Osteoblast (primary cell): Measurements from ENCODE around the gene PAPOLG. TPM values are rescaled to one million over a fixed set of nuclear protein-coding genes. Genes with fewer than 3 reads are reported as not detected.

Source experiments
- DNase-seq: peaks from one replicate; pipeline ENCODE4 v3.0.0; 2011; ENCODE audit warnings: low spot score, mixed read lengths; ENCODE audit not compliant: insufficient read length; ENCODE audit errors: missing footprints
- H2AFZ ChIP-seq: 2 replicates; pipeline ENCODE4 v1.6.0; 2011; ENCODE audit warnings: mild to moderate bottlenecking, low read length
- H3K27ac ChIP-seq: 2 replicates; pipeline ENCODE4 v1.5.1; 2011; ENCODE audit warnings: mild to moderate bottlenecking, low read depth, low read length, moderate library complexity
- H3K27me3 ChIP-seq: 2 replicates; pipeline ENCODE4 v1.6.0; 2012; ENCODE audit warnings: mild to moderate bottlenecking, control low read depth, inconsistent platforms, low read length, moderate library complexity; ENCODE audit not compliant: insufficient read depth
- H3K36me3 ChIP-seq: 2 replicates; pipeline ENCODE4 v1.5.1; 2011; ENCODE audit warnings: mild to moderate bottlenecking, low read length, control low read depth, moderate library complexity; ENCODE audit not compliant: insufficient read depth
- H3K4me1 ChIP-seq: 2 replicates; pipeline ENCODE4 v1.5.1; 2011; ENCODE audit warnings: mild to moderate bottlenecking, low read length, control low read depth, moderate library complexity; ENCODE audit not compliant: insufficient read depth
- H3K4me2 ChIP-seq: 2 replicates; pipeline ENCODE4 v1.6.0; 2011; ENCODE audit warnings: mild to moderate bottlenecking, low read length; ENCODE audit not compliant: insufficient read depth
- H3K4me3 ChIP-seq: fragments of 200-600 bp; sonication (generic); 3 replicates; pipeline ENCODE4 v1.5.1; 2012; ENCODE audit warnings: mild to moderate bottlenecking, low read length, inconsistent platforms; ENCODE audit not compliant: insufficient read depth
- H3K79me2 ChIP-seq: 2 replicates; pipeline ENCODE4 v1.6.0; 2012; ENCODE audit warnings: mild to moderate bottlenecking, low read length, control low read depth, inconsistent platforms; ENCODE audit not compliant: insufficient read depth
- H3K9me3 ChIP-seq: 2 replicates; pipeline ENCODE4 v1.5.1; 2011; ENCODE audit warnings: low read depth, low read length, control low read depth
- H4K20me1 ChIP-seq: 2 replicates; pipeline ENCODE4 v1.6.0; 2012; ENCODE audit warnings: mild to moderate bottlenecking, low read length, control low read depth; ENCODE audit not compliant: insufficient read depth
- total RNA-seq: library from RNA; depleted of rRNA; stranded (reverse); fragments of >200 nt; gene quantifications from 2 replicates; pipeline ENCODE4 v1.2.3, GENCODE V29; 2012
- TF ChIP-seq, protein P1 (sequence below): IDR thresholded peaks from 2 replicates; pipeline ENCODE4 v1.5.1; 2011; ENCODE audit warnings: mild to moderate bottlenecking, low read depth, low read length, moderate library complexity; ENCODE audit errors: extremely low read depth

Gene PAPOLG
- total RNA-seq, 1 donor: 19.9 TPM

DNA sequence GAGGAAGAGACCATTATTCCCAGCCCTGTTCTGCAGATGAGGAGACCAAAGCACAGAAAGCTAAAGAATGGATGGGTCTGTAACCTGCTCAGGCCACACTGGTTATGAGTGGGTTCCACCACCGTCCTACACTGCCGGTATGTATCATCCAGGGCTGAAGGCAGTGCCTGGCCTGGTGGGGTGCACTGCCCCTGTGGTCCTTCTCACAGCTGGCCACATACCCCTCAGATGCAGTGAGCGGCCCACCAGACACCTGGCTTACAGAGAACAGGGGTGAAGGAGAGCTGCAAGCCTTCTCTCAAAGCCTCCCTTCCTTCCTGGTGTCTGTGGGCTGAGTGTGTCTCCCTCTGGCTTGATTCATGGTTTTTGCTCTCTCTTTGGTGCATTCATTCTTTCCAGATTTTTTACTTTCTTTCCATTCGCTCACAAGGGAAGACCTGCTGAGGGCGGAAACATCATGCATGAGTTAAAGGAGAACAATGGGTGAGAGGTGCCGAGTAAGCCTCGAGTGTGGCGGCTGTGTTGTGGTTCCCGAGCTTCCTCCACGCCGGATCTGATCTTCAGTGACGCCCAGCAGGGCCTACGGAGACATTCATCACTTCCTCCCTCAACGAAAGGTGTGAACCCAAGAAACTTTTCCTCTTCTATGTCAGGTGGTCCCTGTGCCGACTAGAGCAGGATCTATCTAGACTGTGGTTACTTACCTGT is 63.2 kb downstream of the PAPOLG start:
- no peaks in the 10 kb centered on the region for H3K36me3 ChIP-seq
- H4K20me1 ChIP-seq: no peaks in the 10 kb centered on the region
- no peak for DNase-seq
- no peaks in the 10 kb centered on the region for H3K4me1 ChIP-seq
- no peak overlapping the region for H3K4me3 ChIP-seq
- TF ChIP-seq, protein P1, sequence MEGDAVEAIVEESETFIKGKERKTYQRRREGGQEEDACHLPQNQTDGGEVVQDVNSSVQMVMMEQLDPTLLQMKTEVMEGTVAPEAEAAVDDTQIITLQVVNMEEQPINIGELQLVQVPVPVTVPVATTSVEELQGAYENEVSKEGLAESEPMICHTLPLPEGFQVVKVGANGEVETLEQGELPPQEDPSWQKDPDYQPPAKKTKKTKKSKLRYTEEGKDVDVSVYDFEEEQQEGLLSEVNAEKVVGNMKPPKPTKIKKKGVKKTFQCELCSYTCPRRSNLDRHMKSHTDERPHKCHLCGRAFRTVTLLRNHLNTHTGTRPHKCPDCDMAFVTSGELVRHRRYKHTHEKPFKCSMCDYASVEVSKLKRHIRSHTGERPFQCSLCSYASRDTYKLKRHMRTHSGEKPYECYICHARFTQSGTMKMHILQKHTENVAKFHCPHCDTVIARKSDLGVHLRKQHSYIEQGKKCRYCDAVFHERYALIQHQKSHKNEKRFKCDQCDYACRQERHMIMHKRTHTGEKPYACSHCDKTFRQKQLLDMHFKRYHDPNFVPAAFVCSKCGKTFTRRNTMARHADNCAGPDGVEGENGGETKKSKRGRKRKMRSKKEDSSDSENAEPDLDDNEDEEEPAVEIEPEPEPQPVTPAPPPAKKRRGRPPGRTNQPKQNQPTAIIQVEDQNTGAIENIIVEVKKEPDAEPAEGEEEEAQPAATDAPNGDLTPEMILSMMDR: no peak
- no peaks in the 10 kb centered on the region for H3K79me2 ChIP-seq
- peaks cover 7% of the 10 kb centered on the region for H3K27me3 ChIP-seq
- no peak overlapping the region for H2AFZ ChIP-seq
- no peaks in the 10 kb centered on the region for H3K9me3 ChIP-seq
- no peak overlapping the region for H3K27ac ChIP-seq
- no peak overlapping the region for H3K4me2 ChIP-seq

DNA sequence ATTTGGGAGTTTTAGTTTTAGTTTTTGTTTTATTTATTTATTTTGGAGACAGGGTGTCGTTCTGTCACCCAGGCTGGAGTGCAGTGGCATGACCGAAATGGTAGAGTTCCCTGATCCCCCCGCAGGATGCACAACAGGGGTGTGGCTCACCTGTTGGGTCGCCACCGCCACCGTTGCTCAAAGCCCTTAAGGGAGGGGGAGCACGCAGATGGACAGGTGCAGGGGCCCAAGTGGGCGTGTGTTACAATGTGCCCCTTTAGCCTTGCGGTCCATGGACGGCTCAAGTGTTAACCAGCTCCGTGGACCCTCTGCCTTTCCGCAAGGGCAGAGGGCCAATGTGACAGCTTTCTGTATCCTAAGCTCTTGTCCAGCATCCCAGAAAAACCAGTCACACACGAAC is 63.9 kb downstream of the PAPOLG start:
- Histone ChIP-seq H2AFZ (no peak overlapping the region), H3K27ac (no peak overlapping the region), H3K9me3 (no peaks in the 10 kb centered on the region), H4K20me1 (no peaks in the 10 kb centered on the region), H3K4me3 (no peak overlapping the region), H3K36me3 (no peaks in the 10 kb centered on the region), H3K79me2 (no peaks in the 10 kb centered on the region), H3K27me3 (peaks cover 4% of the 10 kb centered on the region), H3K4me1 (no peaks in the 10 kb centered on the region), H3K4me2 (no peak overlapping the region)
- TF ChIP-seq, protein P1: no peak
- no peak for DNase-seq

DNA sequence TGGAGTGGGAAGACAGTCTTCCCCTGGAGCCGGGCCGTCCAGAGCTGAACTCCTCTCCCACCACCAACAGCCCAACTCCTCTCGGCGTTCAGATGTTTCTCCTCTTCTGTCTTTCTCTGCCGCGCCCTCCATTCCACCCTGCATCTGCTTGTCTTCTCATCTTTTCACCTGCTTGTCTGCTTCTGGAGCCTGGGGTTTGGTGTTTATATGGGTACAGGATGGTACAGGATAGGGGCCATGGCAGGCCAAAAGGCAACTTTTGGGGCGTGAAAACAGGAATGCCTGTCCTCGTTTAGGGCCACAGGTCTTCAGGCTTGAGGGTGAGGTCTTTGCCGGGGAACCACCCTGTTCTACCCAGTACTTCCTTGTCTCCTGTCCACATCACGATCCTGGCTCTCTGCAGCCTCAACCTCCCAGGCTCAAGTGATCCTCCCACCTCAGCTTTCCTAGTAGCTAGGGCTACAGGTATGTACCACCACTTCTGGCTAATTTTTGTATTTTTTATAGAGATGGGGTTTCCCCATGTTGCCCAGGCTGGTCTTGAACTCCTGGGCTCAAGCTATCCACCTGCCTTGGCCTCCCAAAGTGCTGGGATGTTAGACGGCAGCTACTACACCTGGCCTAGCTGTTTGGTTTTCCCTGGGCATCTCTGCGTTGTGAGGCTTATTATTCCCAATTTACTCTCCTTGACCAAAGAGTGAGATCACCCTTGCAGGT is 64.5 kb downstream of the PAPOLG start:
- DNase-seq: no peak
- Histone ChIP-seq H4K20me1 (no peaks in the 10 kb centered on the region), H3K9me3 (no peaks in the 10 kb centered on the region), H3K4me3 (no peak overlapping the region), H3K4me1 (no peaks in the 10 kb centered on the region), H3K27me3 (no peaks in the 10 kb centered on the region), H3K36me3 (no peaks in the 10 kb centered on the region), H3K4me2 (no peak overlapping the region), H3K79me2 (no peaks in the 10 kb centered on the region), H2AFZ (no peak overlapping the region), H3K27ac (no peak overlapping the region)
- TF ChIP-seq, protein P1: no peak

DNA sequence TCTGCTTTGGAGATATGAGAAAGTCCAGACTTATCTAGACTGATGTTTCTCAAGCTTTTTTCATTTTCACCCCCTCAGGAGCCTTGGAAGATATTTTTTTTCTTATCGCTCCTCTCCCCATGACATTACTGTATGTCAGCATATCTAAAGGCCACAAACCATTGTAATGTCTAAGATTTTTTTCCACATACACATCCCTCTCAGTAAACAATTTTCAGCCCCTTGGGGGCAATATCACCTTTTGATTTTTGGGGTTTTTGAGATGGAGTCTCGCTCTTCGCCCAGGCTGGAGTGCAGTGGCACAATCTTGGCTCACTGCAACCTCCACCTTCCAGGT is 65.0 kb downstream of the PAPOLG start:
- Histone ChIP-seq H3K4me2 (no peak overlapping the region), H4K20me1 (no peaks in the 10 kb centered on the region), H3K27me3 (no peaks in the 10 kb centered on the region), H2AFZ (no peak overlapping the region), H3K79me2 (no peaks in the 10 kb centered on the region), H3K9me3 (no peaks in the 10 kb centered on the region), H3K27ac (no peak overlapping the region), H3K4me3 (no peak overlapping the region), H3K36me3 (no peaks in the 10 kb centered on the region), H3K4me1 (no peaks in the 10 kb centered on the region)
- TF ChIP-seq, protein P1: no peak
- DNase-seq: no peak
